ENCODE results near the gene MRPL41. TPM values are rescaled to one million over a fixed set of nuclear protein-coding genes. Genes with fewer than 3 reads are reported as not detected.
"Not testable (repeated sequence)": the region's sequence is repeated elsewhere in the genome, so short reads cannot be mapped to it uniquely, and the experiment has no call there.

Gene MRPL41
- total RNA-seq, 8 experiments from 2014 or later = 18.4 to 36.5 (median 29.6) TPM

DNA sequence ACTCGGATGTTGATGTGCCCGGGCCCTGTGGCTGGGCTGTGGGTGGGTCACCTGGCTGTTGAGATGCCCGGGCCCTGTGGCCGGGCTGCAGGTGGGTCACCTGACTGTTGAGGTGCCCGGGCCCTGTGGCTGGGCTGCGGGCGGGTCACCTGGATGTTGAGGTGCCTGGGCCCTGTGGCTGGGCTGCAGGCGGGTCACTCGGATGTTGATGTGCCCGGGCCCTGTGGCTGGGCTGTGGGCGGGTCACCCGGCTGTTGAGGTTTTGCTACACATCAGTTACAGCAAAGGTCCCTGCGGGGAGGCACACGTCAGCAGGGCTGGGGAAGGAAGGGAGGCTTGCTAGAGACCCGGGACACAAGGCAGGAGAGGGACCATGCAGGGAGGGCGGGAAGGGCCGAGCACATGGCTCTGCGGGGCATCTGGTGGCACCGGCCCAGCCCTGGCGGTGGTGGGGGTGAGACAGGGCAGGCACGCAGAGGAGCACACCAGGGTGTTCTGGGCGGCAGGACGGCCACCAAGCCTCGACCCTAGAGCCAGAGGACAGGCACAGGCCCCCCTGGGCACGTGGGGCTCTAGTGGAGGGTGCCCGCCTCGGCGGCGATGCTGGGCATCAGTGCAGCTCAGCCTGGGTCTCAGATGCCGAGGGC is 36.9 kb upstream of the MRPL41 start:
- no peak overlapping the region for H3K4me3 ChIP-seq
- peak in 3 of 8 experiments; percentile 8 to 25 (median 18) for ATAC-seq (replicated peaks in 6 of 8)
- in situ Hi-C loops (cut with MboI; ENCODE audit: low pct_unique_long_range_greater_than_20kb in 2 of 9, low sequenced_read_pairs in 9 of 9, unreplicated experiment in 9 of 9) = no loop called here
- H3K27ac ChIP-seq = no peak overlapping the region
- WGBS, 10 experiments = 80% methylated on average over 1 of the region's 30 CpGs; no CpG with 5 or more reads in 9 of the 10 experiments
- peaks cover 0 to 4% of the 10 kb centered on the region in 2 donors for H3K4me1 ChIP-seq (replicated peaks in 1 of 2)

DNA sequence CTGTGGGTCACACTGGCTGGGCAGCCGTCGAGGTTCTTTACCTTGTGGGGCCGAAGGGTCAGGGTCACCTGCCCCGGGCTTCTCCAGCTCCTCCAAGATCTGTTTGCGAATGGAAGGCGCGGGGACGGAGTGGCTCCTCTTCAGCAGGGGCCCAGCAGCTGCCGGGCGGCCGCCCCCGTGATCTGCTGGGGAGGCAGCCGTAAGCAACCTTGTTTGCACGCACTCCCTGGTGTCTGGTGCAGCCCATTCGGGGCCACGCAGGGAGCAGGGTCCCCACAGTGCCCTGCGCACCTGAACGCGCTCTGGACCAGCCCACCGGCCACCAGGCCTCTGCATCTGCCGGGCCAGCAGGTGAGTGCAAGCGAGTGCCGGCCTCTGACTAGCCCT is 36.3 kb upstream of the MRPL41 start:
- WGBS, 10 experiments = 87% methylated on average over 3 of the region's 23 CpGs; no CpG with 5 or more reads in 9 of the 10 experiments
- Histone ChIP-seq H3K27ac (no peak overlapping the region), H3K4me3 (no peak overlapping the region), H3K4me1 (replicated peaks in 1 of 2) (peaks cover 0 to 4% of the 10 kb centered on the region in 2 donors)
- peak in 1 of 8 experiments; percentile 16 for ATAC-seq (replicated peaks in 6 of 8)
- in situ Hi-C loops (cut with MboI; ENCODE audit: low pct_unique_long_range_greater_than_20kb in 2 of 9, low sequenced_read_pairs in 9 of 9, unreplicated experiment in 9 of 9) = no loop called here

DNA sequence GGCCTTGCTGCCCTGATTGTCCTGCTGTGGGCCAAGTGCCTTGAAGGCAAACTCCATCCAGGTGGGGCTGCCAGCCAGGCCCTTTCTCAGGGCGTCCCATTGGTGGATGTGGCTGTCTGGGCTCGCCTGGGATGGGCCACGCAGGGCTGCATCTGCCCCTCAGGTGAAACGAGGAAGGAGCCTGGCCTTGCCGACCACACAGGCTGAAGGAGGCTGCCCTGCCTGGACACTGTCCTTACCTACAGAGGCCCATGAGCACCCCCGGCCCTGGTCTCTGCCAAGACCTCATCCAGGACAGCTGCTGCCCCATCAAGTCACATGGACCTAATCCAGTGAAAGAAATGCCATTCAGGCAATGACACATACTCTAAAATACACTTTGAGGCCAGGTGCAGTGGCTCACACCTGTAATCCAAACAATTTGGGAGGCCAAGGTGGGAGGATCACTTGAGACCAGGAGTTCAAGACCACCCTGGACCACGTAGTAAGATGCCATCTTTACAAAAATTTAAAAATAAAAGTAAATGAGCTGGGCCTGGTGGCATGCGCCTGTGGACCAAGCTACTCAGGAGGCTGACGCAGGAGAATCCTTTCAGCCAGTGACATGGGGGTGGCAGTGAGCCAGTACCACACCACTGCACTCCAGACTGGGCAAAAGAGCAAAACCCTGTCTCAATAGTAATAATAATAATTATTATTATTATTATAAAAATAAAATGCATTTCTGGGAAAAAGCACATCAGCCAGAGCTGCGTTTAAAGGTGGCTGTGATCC is 35.3 kb upstream of the MRPL41 start:
- Histone ChIP-seq H3K4me1 (replicated peaks in 1 of 2) (peaks cover 0 to 4% of the 10 kb centered on the region in 2 donors), H3K4me3 (no peak overlapping the region), H3K27ac (no peak overlapping the region)
- in situ Hi-C loops (cut with MboI; ENCODE audit: low pct_unique_long_range_greater_than_20kb in 2 of 9, low sequenced_read_pairs in 9 of 9, unreplicated experiment in 9 of 9) = no loop called here
- ATAC-seq (replicated peaks in 6 of 8) = peak in 1 of 8 experiments; percentile 14
- WGBS, 10 experiments = 73 to 100% (median 86%) methylated on average over 2 to 7 of the region's 10 CpGs; no CpG with 5 or more reads in 2 of the 10 experiments

DNA sequence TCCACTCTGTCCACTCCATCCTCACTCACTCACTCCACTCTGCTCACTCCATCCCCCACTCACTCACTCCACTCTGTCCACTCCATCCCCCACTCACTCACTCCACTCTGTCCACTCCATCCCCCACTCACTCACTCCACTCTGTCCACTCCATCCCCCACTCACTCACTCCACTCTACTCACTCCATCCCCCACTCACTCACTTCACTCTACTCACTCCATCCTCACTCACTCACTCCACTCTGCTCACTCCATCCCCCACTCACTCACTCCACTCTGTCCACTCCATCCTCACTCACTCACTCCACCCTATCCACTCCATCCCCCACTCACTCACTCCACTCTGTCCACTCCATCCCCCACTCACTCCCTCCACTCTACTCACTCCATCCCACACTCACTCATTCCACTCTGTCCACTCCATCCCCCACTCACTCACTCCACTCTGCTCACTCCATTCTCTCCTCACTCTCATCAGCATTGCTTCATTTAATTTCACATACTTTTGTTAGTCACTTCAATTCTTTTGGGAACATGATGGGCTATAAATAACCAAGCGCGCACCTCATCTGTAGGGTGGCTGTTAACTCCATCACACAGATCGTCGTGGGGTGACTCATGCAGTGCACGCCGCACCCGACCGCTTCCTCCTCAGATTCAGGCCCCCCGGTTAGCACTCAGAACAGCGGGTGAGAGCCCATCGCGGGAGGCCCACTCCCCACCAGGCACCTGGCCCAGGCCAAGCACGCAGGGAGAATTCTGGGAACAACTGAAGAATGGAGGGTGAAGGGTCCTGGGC is 32.8 kb upstream of the MRPL41 start:
- in situ Hi-C loops (cut with MboI; ENCODE audit: low pct_unique_long_range_greater_than_20kb in 2 of 9, low sequenced_read_pairs in 9 of 9, unreplicated experiment in 9 of 9); ATAC-seq (replicated peaks in 6 of 8); H3K27ac ChIP-seq; H3K4me1 ChIP-seq (replicated peaks in 1 of 2); H3K4me3 ChIP-seq: not testable (repeated sequence)
- WGBS, 10 experiments = 84 to 100% (median 94%) methylated on average over 2 to 8 of the region's 13 CpGs; no CpG with 5 or more reads in 4 of the 10 experiments

DNA sequence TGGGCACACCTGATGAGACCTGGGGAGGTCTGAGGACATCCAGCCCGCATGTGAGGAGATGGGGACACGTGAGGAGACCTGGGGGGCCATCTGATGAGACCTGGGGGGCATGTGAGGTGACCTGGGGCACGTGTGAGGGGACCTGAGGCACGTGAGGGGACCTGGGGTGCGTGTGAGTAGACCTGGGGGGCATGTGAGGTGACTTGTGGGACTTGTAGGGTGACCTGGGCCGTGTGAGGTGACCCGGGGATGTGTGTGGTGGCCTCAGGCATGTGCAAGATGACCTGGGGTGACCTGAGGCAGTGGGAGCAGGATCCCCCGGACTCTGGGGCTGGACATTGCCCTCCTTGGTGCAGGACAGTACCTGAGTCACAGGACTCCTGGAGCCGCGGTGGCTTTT is 32.1 kb upstream of the MRPL41 start:
- in situ Hi-C loops (cut with MboI; ENCODE audit: low pct_unique_long_range_greater_than_20kb in 2 of 9, low sequenced_read_pairs in 9 of 9, unreplicated experiment in 9 of 9) = no loop called here
- 100% methylated on average over 2 of the region's 10 CpGs; no CpG with 5 or more reads in 8 of the 10 experiments for WGBS, 10 experiments
- Histone ChIP-seq H3K27ac (no peak overlapping the region), H3K4me1 (replicated peaks in 1 of 2) (no peaks in the 10 kb centered on the region), H3K4me3 (no peak overlapping the region)
- no peak for ATAC-seq (replicated peaks in 6 of 8)

DNA sequence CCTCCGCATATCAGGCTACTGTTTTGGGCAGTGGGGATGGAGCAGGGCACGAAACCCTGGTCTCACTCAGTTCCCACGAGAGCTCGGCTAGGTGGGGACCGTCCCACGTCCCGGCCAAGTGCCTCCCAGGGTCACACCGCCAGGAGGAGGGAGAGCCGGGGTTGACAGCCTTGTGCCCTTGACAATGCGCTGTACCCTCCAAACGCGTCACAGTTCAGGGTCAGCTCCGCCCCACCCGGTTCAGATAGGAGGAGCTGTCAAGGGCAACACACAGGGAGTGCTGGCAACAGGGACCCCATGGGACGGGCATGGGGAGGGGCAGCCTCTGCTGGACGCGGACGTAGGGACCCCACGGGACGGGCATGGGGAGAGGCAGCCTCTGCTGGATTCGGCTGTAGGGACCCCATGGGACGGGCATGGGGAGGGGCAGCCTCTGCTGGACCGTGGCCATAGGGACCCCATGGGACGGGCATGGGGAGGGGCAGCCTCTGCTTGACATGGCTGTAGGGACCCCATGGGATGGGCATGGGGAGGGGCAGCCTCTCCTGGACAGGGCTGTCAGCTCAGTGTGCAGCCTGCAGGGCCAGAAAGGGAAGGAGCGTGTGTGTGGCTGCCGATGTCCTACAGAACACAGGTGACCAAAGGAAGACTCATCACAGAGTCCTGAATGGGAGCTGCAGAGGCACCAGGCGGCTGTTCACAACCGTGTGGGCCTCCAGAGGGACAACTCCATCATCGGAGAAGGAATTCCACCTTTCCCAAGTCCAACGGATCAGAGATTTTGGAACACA is 30.9 kb upstream of the MRPL41 start:
- Histone ChIP-seq H3K4me3 (no peak overlapping the region), H3K4me1 (replicated peaks in 1 of 2) (no peaks in the 10 kb centered on the region), H3K27ac (no peak overlapping the region)
- in situ Hi-C loops (cut with MboI; ENCODE audit: low pct_unique_long_range_greater_than_20kb in 2 of 9, low sequenced_read_pairs in 9 of 9, unreplicated experiment in 9 of 9) = no loop called here
- 70 to 100% (median 96%) methylated on average over 1 to 13 of the region's 30 CpGs; no CpG with 5 or more reads in 2 of the 10 experiments for WGBS, 10 experiments
- peak in 1 of 8 experiments; percentile 12 for ATAC-seq (replicated peaks in 6 of 8)

DNA sequence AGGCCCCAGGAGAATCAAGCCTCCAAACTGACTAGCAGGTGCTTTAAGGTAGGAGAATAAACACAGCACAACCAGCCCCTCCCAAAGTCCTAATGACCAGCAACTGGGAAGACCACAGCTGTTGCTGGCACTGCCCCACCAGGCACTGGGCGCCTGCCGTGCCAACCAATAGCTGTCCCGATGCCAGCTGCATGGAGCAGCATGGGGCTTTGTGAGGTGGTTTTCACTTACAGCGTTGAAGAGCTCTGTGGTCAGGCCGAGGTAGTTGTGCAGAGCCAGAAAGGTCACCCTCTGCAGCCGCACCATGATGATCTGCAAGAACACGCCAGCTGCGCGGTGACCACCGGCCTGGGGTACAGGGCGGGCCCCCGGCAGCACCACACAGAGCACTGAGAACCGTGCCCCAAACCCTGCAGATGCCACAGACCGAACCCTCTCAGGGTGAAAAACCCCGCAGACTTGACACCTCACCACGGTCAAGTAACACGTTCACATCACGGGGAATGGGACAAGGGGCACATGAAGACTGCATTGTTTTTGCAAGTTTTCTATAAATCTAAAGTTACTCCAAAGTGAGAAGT is 30.2 kb upstream of the MRPL41 start:
- 83 to 100% (median 93%) methylated on average over 2 to 9 of the region's 18 CpGs; no CpG with 5 or more reads in 1 of the 10 experiments for WGBS, 10 experiments
- in situ Hi-C loops (cut with MboI; ENCODE audit: low pct_unique_long_range_greater_than_20kb in 2 of 9, low sequenced_read_pairs in 9 of 9, unreplicated experiment in 9 of 9) = no loop called here
- ATAC-seq (replicated peaks in 6 of 8) = no peak
- no peaks in the 10 kb centered on the region for H3K4me1 ChIP-seq (replicated peaks in 1 of 2)
- no peak overlapping the region for H3K4me3 ChIP-seq
- no peak overlapping the region for H3K27ac ChIP-seq

DNA sequence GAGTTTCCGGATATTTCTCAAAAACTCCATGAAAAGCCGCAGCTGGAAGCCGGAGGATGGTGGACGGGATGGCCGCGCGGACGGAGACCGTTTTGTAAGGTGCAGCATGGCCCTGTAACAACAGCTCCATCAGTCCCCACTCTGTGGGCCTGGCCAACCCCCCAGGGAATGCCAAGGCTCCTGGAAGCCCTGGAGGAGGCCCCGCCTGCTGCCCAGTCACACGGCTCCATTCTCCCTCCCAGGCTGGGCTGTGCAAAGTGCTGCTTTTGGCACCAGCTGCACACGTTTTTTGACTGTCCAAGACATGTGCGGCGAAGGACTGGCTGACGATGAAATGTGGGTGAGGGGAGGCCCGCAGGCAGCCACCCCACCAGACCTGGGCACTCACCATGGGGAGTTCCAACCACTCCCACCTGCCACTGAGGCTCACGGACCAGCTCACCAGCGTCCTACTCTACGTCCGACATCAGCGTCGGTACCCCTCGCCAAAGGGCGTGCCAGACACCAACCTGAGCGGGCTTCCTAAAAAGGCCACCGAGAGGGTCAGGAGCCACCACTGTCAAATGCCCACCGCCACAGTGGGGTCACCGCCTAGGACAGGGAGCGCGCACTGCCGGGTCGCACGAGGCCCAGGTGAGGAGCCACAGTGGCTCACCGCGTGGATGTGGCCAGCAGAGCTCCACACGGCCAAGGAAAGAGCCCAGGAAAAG is 28.8 kb upstream of the MRPL41 start:
- no peaks in the 10 kb centered on the region for H3K4me1 ChIP-seq (replicated peaks in 1 of 2)
- in situ Hi-C loops (cut with MboI; ENCODE audit: low pct_unique_long_range_greater_than_20kb in 2 of 9, low sequenced_read_pairs in 9 of 9, unreplicated experiment in 9 of 9) = no loop called here
- no peak overlapping the region for H3K27ac ChIP-seq
- WGBS, 10 experiments = 83 to 100% (median 93%) methylated on average over 2 to 18 of the region's 36 CpGs; no CpG with 5 or more reads in 3 of the 10 experiments
- peak in 1 of 8 experiments; percentile 11 for ATAC-seq (replicated peaks in 6 of 8)
- H3K4me3 ChIP-seq = no peak overlapping the region

DNA sequence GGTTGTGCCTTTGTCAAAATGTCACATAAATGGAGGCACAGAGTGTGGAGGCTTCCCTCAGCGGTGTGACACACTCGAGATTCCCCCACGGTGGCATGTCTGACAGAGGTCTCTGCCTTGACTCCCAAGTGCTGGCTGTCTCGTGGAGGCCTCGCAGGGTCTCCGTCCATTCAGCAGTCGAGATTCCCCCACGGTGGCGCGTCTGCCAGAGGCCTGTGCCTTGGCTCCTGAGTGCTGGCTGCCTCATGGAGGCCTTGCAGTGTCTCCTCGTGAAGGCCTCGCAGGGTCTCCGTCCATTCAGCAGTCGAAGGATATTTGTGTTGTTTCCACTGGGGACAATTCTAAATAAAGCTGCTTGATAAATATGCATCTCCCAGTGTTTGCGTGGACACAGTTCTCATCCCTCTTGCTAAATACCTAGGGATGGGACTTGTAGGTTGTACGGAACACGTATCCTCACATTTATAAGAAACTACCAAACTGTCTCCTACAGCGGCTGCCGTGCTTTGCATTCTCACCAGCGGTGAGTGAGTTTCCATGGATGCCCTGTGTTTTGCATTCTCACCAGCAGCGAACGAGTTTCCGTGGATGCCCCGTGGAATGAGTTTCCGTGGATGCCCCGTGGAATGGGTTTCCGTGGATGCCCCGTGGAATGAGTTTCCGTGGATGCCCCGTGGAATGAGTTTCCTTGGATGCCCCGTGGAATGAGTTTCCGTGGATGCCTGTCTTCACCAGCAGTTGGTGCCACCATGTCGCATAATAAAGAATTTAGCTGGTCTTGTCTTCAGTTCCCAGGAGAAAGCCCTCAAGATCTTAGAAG is 27.3 kb upstream of the MRPL41 start:
- Histone ChIP-seq H3K27ac (no peak overlapping the region), H3K4me3 (no peak overlapping the region), H3K4me1 (replicated peaks in 1 of 2) (no peaks in the 10 kb centered on the region)
- WGBS, 10 experiments = 80 to 100% (median 91%) methylated on average over 1 to 16 of the region's 33 CpGs; no CpG with 5 or more reads in 2 of the 10 experiments
- in situ Hi-C loops (cut with MboI; ENCODE audit: low pct_unique_long_range_greater_than_20kb in 2 of 9, low sequenced_read_pairs in 9 of 9, unreplicated experiment in 9 of 9) = no loop called here
- ATAC-seq (replicated peaks in 6 of 8) = peak in 3 of 8 experiments; percentile 50 to 88 (median 59)

DNA sequence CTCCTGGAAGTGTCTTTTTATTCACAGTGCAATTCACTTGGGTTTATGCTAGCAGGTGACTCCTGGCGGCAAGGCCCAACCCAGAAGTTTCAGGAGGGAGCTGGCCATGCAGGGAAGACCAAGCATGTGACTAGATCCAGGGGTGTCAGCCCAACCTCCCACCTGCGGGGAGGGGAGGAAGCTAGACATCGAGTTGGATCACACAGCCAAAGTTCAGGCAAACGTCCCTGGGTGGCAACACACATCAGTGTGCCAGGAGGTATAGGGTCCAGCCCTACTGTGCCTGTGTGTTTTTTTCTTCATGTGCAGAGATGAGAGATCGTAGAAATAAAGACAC is 26.7 kb upstream of the MRPL41 start:
- no peaks in the 10 kb centered on the region for H3K4me1 ChIP-seq (replicated peaks in 1 of 2)
- in situ Hi-C loops (cut with MboI; ENCODE audit: low pct_unique_long_range_greater_than_20kb in 2 of 9, low sequenced_read_pairs in 9 of 9, unreplicated experiment in 9 of 9) = loop anchor here in 1 of 9 experiments (25.0 kb wide), 1 partner anchor 213 kb away; the partner anchor contains the start of gene NRARP
- no peak overlapping the region for H3K27ac ChIP-seq
- 92 to 100% methylated on average over 1 to 2 of the region's 5 CpGs; no CpG with 5 or more reads in 8 of the 10 experiments for WGBS, 10 experiments
- ATAC-seq (replicated peaks in 6 of 8) = no peak
- H3K4me3 ChIP-seq = no peak overlapping the region

DNA sequence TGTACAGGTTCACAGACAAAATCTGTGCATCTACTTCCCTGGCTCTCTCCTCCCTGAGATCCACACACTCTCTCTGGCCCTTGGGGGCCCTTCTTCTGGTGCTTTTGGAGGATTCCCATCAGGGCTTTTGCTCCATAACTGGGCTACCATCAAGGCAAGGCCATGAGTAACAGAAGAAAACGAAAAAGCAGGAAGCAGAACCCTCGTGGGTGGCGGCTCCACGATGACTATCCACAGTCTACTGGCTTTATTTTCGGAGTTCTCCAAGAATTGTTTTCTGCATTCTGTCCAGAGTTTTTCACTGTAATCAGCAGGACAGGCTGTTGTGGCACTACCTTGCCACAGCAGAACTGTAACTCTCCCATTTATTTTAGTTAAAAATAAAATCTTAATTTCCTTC is 21.3 kb upstream of the MRPL41 start:
- no peak for ATAC-seq (replicated peaks in 6 of 8)
- Histone ChIP-seq H3K4me3 (no peak overlapping the region), H3K4me1 (replicated peaks in 1 of 2) (peaks cover 4 to 6% of the 10 kb centered on the region in 2 donors), H3K27ac (no peak overlapping the region)
- 52 to 100% (median 74%) methylated on average over 1 to 5 of the region's 5 CpGs; no CpG with 5 or more reads in 2 of the 10 experiments for WGBS, 10 experiments
- in situ Hi-C loops (cut with MboI; ENCODE audit: low pct_unique_long_range_greater_than_20kb in 2 of 9, low sequenced_read_pairs in 9 of 9, unreplicated experiment in 9 of 9) = loop anchor here in 1 of 9 experiments (25.0 kb wide), 1 partner anchor 218 kb away; the partner anchor contains the start of gene NRARP
